Omental fat pad (tissue), 4 donors: ENCODE results near the gene ZNF558. TPM values are rescaled to one million over a fixed set of nuclear protein-coding genes. Genes with fewer than 3 reads are reported as not detected.

ENCODE experiments used
- ATAC-seq: fragments of 150-250 bp; one replicate; pipeline ENCODE4 v1.9.1; 2016; ENCODE audit warnings: mild to moderate bottlenecking, moderate library complexity; ENCODE audit not compliant: low FRiP score
- DNase-seq: peaks from one replicate; pipeline ENCODE4 v3.0.0-alpha.2; 2019; ENCODE audit warnings: low spot score
- CTCF ChIP-seq, 3 donors: fragments of 450-650 bp; IDR thresholded peaks; one replicate each; pipeline ENCODE4 v1.5.1; 2016 to 2017; ENCODE audit warnings: antibody characterized with exemption in 3 of 3, mild to moderate bottlenecking in 3 of 3, moderate library complexity in 2 of 3
- total RNA-seq, 4 donors: library from RNA; depleted of rRNA; stranded (reverse); fragments of >200 nt; gene quantifications; one replicate each; pipeline ENCODE4 v1.1.0, GENCODE V29; 2016

ZNF558 gene
- total RNA-seq, 4 donors from 2014 or later, result 16.1 to 34.8 (median 23.4) TPM

- ATAC-seq (no peak), DNase-seq (no peak)
- TF ChIP-seq CTCF (IDR thresholded peaks at IDR 0.05), result no peak
Observed at GRCh38 chr19:8850488-8850887, 18.4 kb upstream of the ZNF558 start.

- ATAC-seq, result no peak
- TF ChIP-seq CTCF (IDR thresholded peaks at IDR 0.05), result no peak
Observed at GRCh38 chr19:8849232-8849631, 17.1 kb upstream of the ZNF558 start.

GRCh38 chr19:8846819-8847218, 14.7 kb upstream of the ZNF558 start:
- TF ChIP-seq CTCF (IDR thresholded peaks at IDR 0.05), result no peak
- ATAC-seq, result no peak
- DNase-seq, result no peak

More at GRCh38 chr19:8849232-8849631, 17.1 kb upstream of the ZNF558 start:
- no peak for DNase-seq

GRCh38 chr19:8840708-8841107, 8.6 kb upstream of the ZNF558 start:
- ATAC-seq, result no peak
- DNase-seq, result no peak
- no peak for TF ChIP-seq CTCF (IDR thresholded peaks at IDR 0.05)

GRCh38 chr19:8835877-8836276, 3.8 kb upstream of the ZNF558 start:
- DNase-seq, result no peak
- no peak for TF ChIP-seq CTCF (IDR thresholded peaks at IDR 0.05)
- ATAC-seq, result no peak

GRCh38 chr19:8835446-8835845, 3.3 kb upstream of the ZNF558 start:
- ATAC-seq (no peak), DNase-seq (no peak)
- TF ChIP-seq CTCF (IDR thresholded peaks at IDR 0.05), result no peak

- TF ChIP-seq CTCF (IDR thresholded peaks at IDR 0.05), result no peak
- ATAC-seq (no peak), DNase-seq (no peak)
Observed at GRCh38 chr19:8831832-8832131, 322 bp downstream of the ZNF558 start.
